ENCODE results near the gene ING3.

- TF ChIP-seq CTCF (conservative IDR thresholded peaks at IDR 0.05; ENCODE audit: low read depth, low read length) = no peak
- TF ChIP-seq EZH2 (IDR thresholded peaks at IDR 0.05; ENCODE audit: borderline replicate concordance, low read depth, low read length, poor library complexity, severe bottlenecking) = no peak
These were observed 7.7 kb upstream of the ING3 start for GRCh38 chr7:120942861-120943260.
